ENCODE measurements around the gene PEX3.
A peak's percentile ranks its signal among the peaks of the same experiment; 100 is the strongest.

PEX3 gene

GRCh38 chr6:143536461-143536865, 85.9 kb downstream of the PEX3 start:
- no peak for TF ChIP-seq ZNF8 (CRISPR knock-in tag; IDR thresholded peaks at IDR 0.05)
- TF ChIP-seq SNAI2 (CRISPR knock-in tag; IDR thresholded peaks at IDR 0.05) = no peak
- TF ChIP-seq TSHZ2 (CRISPR knock-in tag; IDR thresholded peaks at IDR 0.05) = no peak
- no peak for TF ChIP-seq BACH2 (CRISPR knock-in tag; IDR thresholded peaks at IDR 0.05; ENCODE audit: borderline replicate concordance)
- TF ChIP-seq ESRRG (CRISPR knock-in tag; IDR thresholded peaks at IDR 0.05) = no peak
- TF ChIP-seq PPARA (CRISPR knock-in tag; IDR thresholded peaks at IDR 0.05; ENCODE audit: borderline replicate concordance) = no peak
- no peak for TF ChIP-seq ZFP30 (CRISPR knock-in tag; IDR thresholded peaks at IDR 0.05)
- ATAC-seq = peak; percentile 78

GRCh38 chr6:143536866-143537691, 86.5 kb downstream of the PEX3 start:
- ATAC-seq = peak; percentile 84
- TF ChIP-seq CSDC2 (CRISPR knock-in tag; IDR thresholded peaks at IDR 0.05) (no peak), CREB5 (CRISPR knock-in tag; IDR thresholded peaks at IDR 0.05; ENCODE audit: low read depth) (no peak), SNAI2 (CRISPR knock-in tag; IDR thresholded peaks at IDR 0.05) (no peak)

- no peak for TF ChIP-seq ZFP30 (CRISPR knock-in tag; IDR thresholded peaks at IDR 0.05)
- no peak for TF ChIP-seq PATZ1 (CRISPR knock-in tag; IDR thresholded peaks at IDR 0.05; ENCODE audit: borderline replicate concordance)
- no peak for ATAC-seq
Observed at GRCh38 chr6:143538374-143538773, 87.8 kb downstream of the PEX3 start.

GRCh38 chr6:143539106-143539505, 88.5 kb downstream of the PEX3 start:
- TF ChIP-seq ZNF8 (CRISPR knock-in tag; IDR thresholded peaks at IDR 0.05) (no peak), PATZ1 (CRISPR knock-in tag; IDR thresholded peaks at IDR 0.05; ENCODE audit: borderline replicate concordance) (no peak), RARB (CRISPR knock-in tag; IDR thresholded peaks at IDR 0.05) (no peak), BACH2 (CRISPR knock-in tag; IDR thresholded peaks at IDR 0.05; ENCODE audit: borderline replicate concordance) (no peak), TOX (CRISPR knock-in tag; IDR thresholded peaks at IDR 0.05; ENCODE audit: borderline replicate concordance) (no peak), ZFP3 (CRISPR knock-in tag; IDR thresholded peaks at IDR 0.05) (no peak), GLIS3 (CRISPR knock-in tag; IDR thresholded peaks at IDR 0.05) (no peak), ISL1 (CRISPR knock-in tag; IDR thresholded peaks at IDR 0.05) (no peak), CREB5 (CRISPR knock-in tag; IDR thresholded peaks at IDR 0.05; ENCODE audit: low read depth) (no peak), ARNTL (CRISPR knock-in tag; IDR thresholded peaks at IDR 0.05; ENCODE audit: borderline replicate concordance, low read depth) (no peak), SNAI2 (CRISPR knock-in tag; IDR thresholded peaks at IDR 0.05) (no peak), OSR1 (CRISPR knock-in tag; IDR thresholded peaks at IDR 0.05) (no peak), ZNF565 (CRISPR knock-in tag; conservative IDR thresholded peaks at IDR 0.05; ENCODE audit: low read depth) (no peak), ESRRG (CRISPR knock-in tag; IDR thresholded peaks at IDR 0.05) (no peak)
- ATAC-seq = no peak

All from SK-N-SH treated with all-trans-retinoic acid at 6 μM for 48 hours (cell line).